Keratinocyte (primary cell): ENCODE results near the gene EXOC4. TPM values are rescaled to one million over a fixed set of nuclear protein-coding genes. Genes with fewer than 3 reads are reported as not detected.

Source experiments
- DNase-seq: peaks from one replicate; pipeline ENCODE4 v3.0.0-alpha.2; 2011; ENCODE audit warnings: low read depth, missing footprints, low spot score
- FAIRE-seq: peaks from 2 replicates; lab custom pipeline; 2011; peaks lifted over from hg19 to GRCh38; lab: Jason Lieb, UNC
- H2AFZ ChIP-seq: 2 replicates; pipeline ENCODE4 v1.6.0; 2012; ENCODE audit warnings: low read length, control low read depth, inconsistent platforms; ENCODE audit not compliant: control insufficient read depth
- H3K27ac ChIP-seq: 2 replicates; pipeline ENCODE4 v1.5.1; 2011; ENCODE audit warnings: low read length; ENCODE audit not compliant: control insufficient read depth, insufficient read depth
- H3K27me3 ChIP-seq: 3 replicates; pipeline ENCODE4 v1.6.0; 2011; ENCODE audit warnings: low read length; ENCODE audit not compliant: control insufficient read depth, insufficient read depth; ENCODE audit errors: extremely low read depth
- H3K36me3 ChIP-seq, 2 experiments: 2 replicates in 1 of 2; 3 replicates in 1 of 2; pipeline ENCODE4 v1.5.1; 2011; ENCODE audit warnings: low read length in 2 of 2, mild to moderate bottlenecking in 1 of 2; ENCODE audit not compliant: control insufficient read depth in 2 of 2, insufficient read depth in 2 of 2; ENCODE audit errors: extremely low read depth in 1 of 2
- H3K4me1 ChIP-seq: 3 replicates; pipeline ENCODE4 v1.5.1; 2011; ENCODE audit warnings: low read length; ENCODE audit not compliant: control insufficient read depth, insufficient read depth; ENCODE audit errors: extremely low read depth
- H3K4me2 ChIP-seq: 3 replicates; pipeline ENCODE4 v1.6.0; 2011; ENCODE audit warnings: low read depth, low read length; ENCODE audit not compliant: control insufficient read depth, insufficient read depth; ENCODE audit errors: extremely low read depth
- H3K4me3 ChIP-seq, 3 experiments: fragments of 200-600 bp in 1 of 3; sonication (generic) in 1 of 3; 2 replicates in 2 of 3; 3 replicates in 1 of 3; pipeline ENCODE4 v1.5.1; 2011 to 2016; ENCODE audit warnings: low read length in 3 of 3, mild to moderate bottlenecking in 3 of 3, control low read depth in 2 of 3, inconsistent platforms in 1 of 3, low read depth in 1 of 3, mixed read lengths in 1 of 3, mixed run types in 1 of 3, moderate library complexity in 1 of 3; ENCODE audit not compliant: control insufficient read depth in 2 of 3, insufficient read depth in 2 of 3; ENCODE audit errors: extremely low read depth in 1 of 3
- H3K79me2 ChIP-seq: 2 replicates; pipeline ENCODE4 v1.6.0; 2012; ENCODE audit warnings: low read length; ENCODE audit not compliant: control insufficient read depth, insufficient read depth
- H3K9ac ChIP-seq: 3 replicates; pipeline ENCODE4 v1.6.0; 2011; ENCODE audit warnings: low read length; ENCODE audit not compliant: control insufficient read depth, insufficient read depth; ENCODE audit errors: extremely low read depth
- H3K9me1 ChIP-seq: 3 replicates; pipeline ENCODE4 v1.6.0; 2011; ENCODE audit warnings: low read length; ENCODE audit not compliant: control insufficient read depth, insufficient read depth; ENCODE audit errors: extremely low read depth
- H3K9me3 ChIP-seq: 2 replicates; pipeline ENCODE4 v1.5.1; 2012; ENCODE audit warnings: low read depth, low read length; ENCODE audit not compliant: control insufficient read depth
- H4K20me1 ChIP-seq: 3 replicates; pipeline ENCODE4 v1.6.0; 2011; ENCODE audit warnings: low read length; ENCODE audit not compliant: control insufficient read depth, insufficient read depth; ENCODE audit errors: extremely low read depth
- EZH2 ChIP-seq: IDR thresholded peaks from one replicate; pipeline ENCODE4 v1.6.1; 2012; ENCODE audit warnings: inconsistent platforms, mild to moderate bottlenecking, low read length, moderate library complexity
- dilution Hi-C: fragments of 300-500 bp; cut with MboI; formaldehyde crosslinking; loops from one replicate; pipeline ENCODE4 v1.7.0; 2020; ENCODE audit warnings: low sequenced_read_pairs; ENCODE audit not compliant: extremely low pct_ligation_motif_present
- polyA plus RNA-seq, 5 experiments: library from polyadenylated mRNA; depleted of rRNA in 3 of 5; stranded (reverse) in 3 of 5; stranded (forward) in 1 of 5; unstranded in 1 of 5; fragments of >200 nt; gene quantifications; 1 replicate in 1 of 5; 2 replicates in 3 of 5; 3 replicates in 1 of 5; pipeline versions ENCODE4 v1.2.1 to v1.2.3, GENCODE V29; 2011 to 2012; ENCODE audit warnings: missing spikeins in 2 of 5, low read depth in 1 of 5, low replicate concordance in 1 of 5
- TF ChIP-seq, protein P1 (sequence below), 3 experiments: IDR thresholded peaks in 1 of 3; conservative IDR thresholded peaks in 1 of 3; optimal IDR thresholded peaks in 1 of 3; 2 replicates in 2 of 3; 3 replicates in 1 of 3; pipeline versions ENCODE3 to v1.5.1; 2011; ENCODE audit warnings: low read length in 3 of 3, mild to moderate bottlenecking in 3 of 3, moderate library complexity in 2 of 3, control low read depth in 1 of 3, inconsistent platforms in 1 of 3; ENCODE audit not compliant: insufficient read depth in 2 of 3; ENCODE audit errors: extremely low read depth in 1 of 3

The EXOC4 gene
- polyA plus RNA-seq, 1 donor (not counting 4 experiments of a cell fraction or from before 2014, with no cell fraction given) = 52.6 TPM

DNA sequence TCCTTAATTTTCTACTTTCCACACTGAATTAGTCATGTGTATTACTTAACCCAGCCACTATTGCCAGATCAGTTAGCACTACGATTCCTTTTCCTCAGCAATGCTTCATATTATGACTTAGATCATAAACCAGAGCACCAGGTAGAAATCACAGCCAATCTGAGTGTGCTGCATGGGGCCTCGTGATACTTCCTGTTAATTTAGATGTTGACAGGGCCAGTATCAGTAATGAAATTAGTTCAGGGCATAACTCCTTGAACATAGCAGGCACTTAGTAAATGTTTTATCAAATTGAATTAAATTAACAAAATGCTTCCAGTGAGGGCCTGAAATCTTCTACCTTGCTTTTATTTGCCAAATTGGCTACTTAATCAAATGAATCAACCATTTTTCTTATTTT is 705.0 kb downstream of the EXOC4 start:
- Histone ChIP-seq H3K4me3 (no peak overlapping the region), H3K36me3 (no peaks in the 10 kb centered on the region), H3K4me1 (no peaks in the 10 kb centered on the region), H3K27ac (no peak overlapping the region), H3K9me3 (no peaks in the 10 kb centered on the region), H3K9me1 (no peaks in the 10 kb centered on the region), H3K27me3 (no peaks in the 10 kb centered on the region), H3K4me2 (no peak overlapping the region), H3K79me2 (no peaks in the 10 kb centered on the region), H2AFZ (no peak overlapping the region), H4K20me1 (no peaks in the 10 kb centered on the region), H3K9ac (no peak overlapping the region)
- FAIRE-seq (no peak), DNase-seq (no peak)
- TF ChIP-seq, protein P1, sequence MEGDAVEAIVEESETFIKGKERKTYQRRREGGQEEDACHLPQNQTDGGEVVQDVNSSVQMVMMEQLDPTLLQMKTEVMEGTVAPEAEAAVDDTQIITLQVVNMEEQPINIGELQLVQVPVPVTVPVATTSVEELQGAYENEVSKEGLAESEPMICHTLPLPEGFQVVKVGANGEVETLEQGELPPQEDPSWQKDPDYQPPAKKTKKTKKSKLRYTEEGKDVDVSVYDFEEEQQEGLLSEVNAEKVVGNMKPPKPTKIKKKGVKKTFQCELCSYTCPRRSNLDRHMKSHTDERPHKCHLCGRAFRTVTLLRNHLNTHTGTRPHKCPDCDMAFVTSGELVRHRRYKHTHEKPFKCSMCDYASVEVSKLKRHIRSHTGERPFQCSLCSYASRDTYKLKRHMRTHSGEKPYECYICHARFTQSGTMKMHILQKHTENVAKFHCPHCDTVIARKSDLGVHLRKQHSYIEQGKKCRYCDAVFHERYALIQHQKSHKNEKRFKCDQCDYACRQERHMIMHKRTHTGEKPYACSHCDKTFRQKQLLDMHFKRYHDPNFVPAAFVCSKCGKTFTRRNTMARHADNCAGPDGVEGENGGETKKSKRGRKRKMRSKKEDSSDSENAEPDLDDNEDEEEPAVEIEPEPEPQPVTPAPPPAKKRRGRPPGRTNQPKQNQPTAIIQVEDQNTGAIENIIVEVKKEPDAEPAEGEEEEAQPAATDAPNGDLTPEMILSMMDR (optimal IDR thresholded peaks at IDR 0.05 in 1 of 3, IDR thresholded peaks at IDR 0.05 in 1 of 3, conservative IDR thresholded peaks at IDR 0.05 in 1 of 3; ENCODE audit: extremely low read depth in 1 of 3, insufficient read depth in 2 of 3, low read length in 3 of 3) = no peak
- TF ChIP-seq EZH2 = no peak
- dilution Hi-C loops = no loop called here

DNA sequence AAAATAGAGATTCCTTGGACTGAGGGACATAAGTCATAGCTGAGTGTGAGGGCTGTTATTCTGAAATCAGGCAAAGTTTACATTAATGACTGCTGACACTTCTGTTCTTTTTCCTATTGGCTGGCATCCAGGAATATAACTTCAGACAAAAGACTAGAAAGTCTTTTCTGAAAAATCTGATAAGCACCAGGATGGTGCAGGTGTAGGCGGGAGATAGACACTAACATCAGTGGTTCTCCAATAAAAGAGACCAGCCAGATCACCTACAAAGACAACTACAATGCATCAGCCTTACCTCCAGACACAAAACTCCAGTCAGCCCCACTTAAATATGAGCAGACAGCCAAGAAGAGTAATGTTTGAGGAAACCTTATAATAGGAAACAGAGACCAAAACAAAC is 705.9 kb downstream of the EXOC4 start:
- H4K20me1 ChIP-seq = no peaks in the 10 kb centered on the region
- DNase-seq = no peak
- H3K4me3 ChIP-seq = no peak overlapping the region
- H3K9ac ChIP-seq = no peak overlapping the region
- no peak overlapping the region for H3K4me2 ChIP-seq
- no peaks in the 10 kb centered on the region for H3K9me3 ChIP-seq
- H3K4me1 ChIP-seq = no peaks in the 10 kb centered on the region
- no peaks in the 10 kb centered on the region for H3K79me2 ChIP-seq
- no peaks in the 10 kb centered on the region for H3K36me3 ChIP-seq
- H3K27me3 ChIP-seq = no peaks in the 10 kb centered on the region
- dilution Hi-C loops = no loop called here
- FAIRE-seq = no peak
- no peak for TF ChIP-seq EZH2
- TF ChIP-seq, protein P1 (optimal IDR thresholded peaks at IDR 0.05 in 1 of 3, IDR thresholded peaks at IDR 0.05 in 1 of 3, conservative IDR thresholded peaks at IDR 0.05 in 1 of 3; ENCODE audit: extremely low read depth in 1 of 3, insufficient read depth in 2 of 3, low read length in 3 of 3) = no peak
- no peak overlapping the region for H2AFZ ChIP-seq
- H3K27ac ChIP-seq = no peak overlapping the region
- H3K9me1 ChIP-seq = no peaks in the 10 kb centered on the region
